ENCODE data around the gene TNFAIP8L3.

DNA sequence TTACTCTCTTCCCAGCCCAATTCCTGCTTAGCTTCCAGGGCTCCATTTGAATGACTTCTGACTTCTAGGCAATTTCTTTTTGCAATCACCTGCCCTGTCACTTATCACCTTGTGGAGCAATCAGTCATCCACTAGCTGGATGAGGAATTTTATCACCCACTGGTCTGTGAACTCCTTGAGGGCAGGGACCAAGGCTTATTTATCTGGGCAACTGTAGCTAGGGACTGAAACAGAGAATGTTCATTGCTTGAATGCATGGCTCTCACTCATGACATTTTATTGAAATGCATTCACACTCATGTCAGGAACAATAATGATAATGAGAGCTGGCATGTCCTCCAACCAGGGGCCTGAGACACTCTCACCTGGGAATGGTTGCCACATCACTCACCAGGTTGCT is 15.5 kb downstream of the TNFAIP8L3 start:
- no peak for TF ChIP-seq POLR2A (IDR thresholded peaks at IDR 0.05; ENCODE audit: low read depth, low read length)
- no peak for TF ChIP-seq TAF1 (IDR thresholded peaks at IDR 0.05; ENCODE audit: borderline replicate concordance, low read depth, low read length)

All from GM12892 (cell line).